ENCODE results near the gene FUOM. TPM values are rescaled to one million over a fixed set of nuclear protein-coding genes. Genes with fewer than 3 reads are reported as not detected.

The FUOM gene
- total RNA-seq, 1 experiment from 2014 or later, result 41.8 TPM

DNA sequence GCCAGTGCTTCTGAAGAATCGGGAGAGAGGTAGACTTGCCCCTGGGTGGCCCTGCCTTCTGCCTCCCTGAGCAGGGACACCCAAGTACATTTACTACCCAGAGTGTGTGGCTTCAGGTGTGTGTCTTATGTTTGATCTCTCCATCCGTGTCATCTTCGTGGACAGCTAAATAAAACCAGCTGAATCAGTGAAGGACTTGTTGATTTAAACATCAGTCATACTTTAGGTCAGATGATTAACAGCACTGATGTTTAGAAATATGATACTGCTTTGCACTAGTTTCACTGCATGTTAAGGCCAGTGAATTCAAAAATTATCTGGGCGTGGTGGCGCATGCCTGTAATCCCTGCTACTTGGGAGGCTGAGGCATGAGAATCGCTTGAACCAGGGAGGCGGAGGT is 40.1 kb upstream of the FUOM start:
- Histone ChIP-seq H3K79me2 (ENCODE audit: insufficient read depth, low read length) (peaks cover 3% of the 10 kb centered on the region; the same call in 1 of the 2 replicates), H3K23me2 (ENCODE audit: insufficient read length, low read depth, low read length, poor library complexity, severe bottlenecking) (peaks cover 5% of the 10 kb centered on the region), H2BK12ac (ENCODE audit: insufficient read length, low read depth, low read length) (no peak overlapping the region), H2BK20ac (ENCODE audit: low read depth, low read length, poor library complexity, severe bottlenecking) (no peak overlapping the region), H3K18ac (ENCODE audit: insufficient read length, low read depth, low read length) (no peak overlapping the region), H2AFZ (ENCODE audit: low read length) (no peak overlapping the region), H3K4me1 (ENCODE audit: insufficient read depth, low read length) (no peaks in the 10 kb centered on the region), H3K4ac (ENCODE audit: low read depth, low read length) (no peak overlapping the region), H3K27ac (ENCODE audit: insufficient read length, low read depth, low read length) (no peak overlapping the region), H4K20me1 (ENCODE audit: control insufficient read depth, insufficient read depth, insufficient read length) (no peaks in the 10 kb centered on the region), H4K5ac (ENCODE audit: insufficient read length, low read depth, low read length) (no peak overlapping the region), H3K4me2 (ENCODE audit: insufficient read depth, insufficient read length, low read length) (no peak overlapping the region), H3K56ac (ENCODE audit: insufficient read length, low read depth, low read length) (no peak overlapping the region), H4K91ac (ENCODE audit: insufficient read length, low read depth, low read length) (no peak overlapping the region), H3K23ac (ENCODE audit: insufficient read length, low read depth, low read length) (no peak overlapping the region), H2BK120ac (ENCODE audit: low read depth, low read length, poor library complexity, severe bottlenecking) (no peak overlapping the region), H3K9ac (ENCODE audit: extremely low read depth, insufficient read length, low read length) (no peak overlapping the region), H3K79me1 (ENCODE audit: insufficient read depth, low read depth, low read length, poor library complexity, severe bottlenecking) (peaks cover 4% of the 10 kb centered on the region), H2AK5ac (ENCODE audit: insufficient read length, low read length) (no peak overlapping the region), H4K8ac (replicated peaks; ENCODE audit: insufficient read length, low read depth, low read length) (no peak overlapping the region), H3K27me3 (ENCODE audit: insufficient read depth, low read length) (no peaks in the 10 kb centered on the region), H2BK15ac (ENCODE audit: low read depth, low read length) (no peak overlapping the region), H2BK5ac (ENCODE audit: insufficient read length, low read length) (no peak overlapping the region), H3T11ph (ENCODE audit: low read length) (no peak overlapping the region), H3K9me3 (ENCODE audit: control insufficient read depth, low read depth, low read length) (no peaks in the 10 kb centered on the region), H3K14ac (ENCODE audit: insufficient read depth, low read length) (no peak overlapping the region)
- TF ChIP-seq, protein P1, sequence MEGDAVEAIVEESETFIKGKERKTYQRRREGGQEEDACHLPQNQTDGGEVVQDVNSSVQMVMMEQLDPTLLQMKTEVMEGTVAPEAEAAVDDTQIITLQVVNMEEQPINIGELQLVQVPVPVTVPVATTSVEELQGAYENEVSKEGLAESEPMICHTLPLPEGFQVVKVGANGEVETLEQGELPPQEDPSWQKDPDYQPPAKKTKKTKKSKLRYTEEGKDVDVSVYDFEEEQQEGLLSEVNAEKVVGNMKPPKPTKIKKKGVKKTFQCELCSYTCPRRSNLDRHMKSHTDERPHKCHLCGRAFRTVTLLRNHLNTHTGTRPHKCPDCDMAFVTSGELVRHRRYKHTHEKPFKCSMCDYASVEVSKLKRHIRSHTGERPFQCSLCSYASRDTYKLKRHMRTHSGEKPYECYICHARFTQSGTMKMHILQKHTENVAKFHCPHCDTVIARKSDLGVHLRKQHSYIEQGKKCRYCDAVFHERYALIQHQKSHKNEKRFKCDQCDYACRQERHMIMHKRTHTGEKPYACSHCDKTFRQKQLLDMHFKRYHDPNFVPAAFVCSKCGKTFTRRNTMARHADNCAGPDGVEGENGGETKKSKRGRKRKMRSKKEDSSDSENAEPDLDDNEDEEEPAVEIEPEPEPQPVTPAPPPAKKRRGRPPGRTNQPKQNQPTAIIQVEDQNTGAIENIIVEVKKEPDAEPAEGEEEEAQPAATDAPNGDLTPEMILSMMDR (conservative IDR thresholded peaks at IDR 0.05), result no peak
- no peak overlapping the region; a peak in 1 of 7 replicates for H3K27ac Mint-ChIP-seq
- no peak for DNase-seq
- WGBS (ENCODE audit: extremely low coverage, insufficient read length, low lambda C conversion rate), result no CpG with 5 or more reads among the region's 7 CpGs
- no peak overlapping the region for H3K4me3 Mint-ChIP-seq
- H3K4me1 Mint-ChIP-seq, result peaks cover 9 to 12% of the 10 kb centered on the region in 2 experiments
- no peaks in the 10 kb centered on the region for H3K9me3 Mint-ChIP-seq
- peaks cover 51 to 70% (median 68%) of the 10 kb centered on the region in 3 experiments for H3K36me3 Mint-ChIP-seq (ENCODE audit: insufficient read depth in 1 of 3, low read depth in 3 of 3)
- no peaks in the 10 kb centered on the region for H3K27me3 Mint-ChIP-seq (ENCODE audit: low read depth)
